Vein endothelial cell (primary cell): ENCODE results near the gene COLEC11. TPM values are rescaled to one million over a fixed set of nuclear protein-coding genes. Genes with fewer than 3 reads are reported as not detected.

ENCODE experiments used
- small RNA-seq: library from RNA; depleted of rRNA; stranded (forward); fragments of <200 nt; gene quantifications from one replicate; pipeline ENCODE3, GENCODE V24; 2012
- total RNA-seq: library from RNA; depleted of rRNA; stranded (reverse); fragments of >200 nt; gene quantifications from 2 replicates; pipeline ENCODE4 v1.2.3, GENCODE V29; 2012

COLEC11 gene
- total RNA-seq: 0.65 TPM in 1 of 2 replicates, not detected in the other

DNA sequence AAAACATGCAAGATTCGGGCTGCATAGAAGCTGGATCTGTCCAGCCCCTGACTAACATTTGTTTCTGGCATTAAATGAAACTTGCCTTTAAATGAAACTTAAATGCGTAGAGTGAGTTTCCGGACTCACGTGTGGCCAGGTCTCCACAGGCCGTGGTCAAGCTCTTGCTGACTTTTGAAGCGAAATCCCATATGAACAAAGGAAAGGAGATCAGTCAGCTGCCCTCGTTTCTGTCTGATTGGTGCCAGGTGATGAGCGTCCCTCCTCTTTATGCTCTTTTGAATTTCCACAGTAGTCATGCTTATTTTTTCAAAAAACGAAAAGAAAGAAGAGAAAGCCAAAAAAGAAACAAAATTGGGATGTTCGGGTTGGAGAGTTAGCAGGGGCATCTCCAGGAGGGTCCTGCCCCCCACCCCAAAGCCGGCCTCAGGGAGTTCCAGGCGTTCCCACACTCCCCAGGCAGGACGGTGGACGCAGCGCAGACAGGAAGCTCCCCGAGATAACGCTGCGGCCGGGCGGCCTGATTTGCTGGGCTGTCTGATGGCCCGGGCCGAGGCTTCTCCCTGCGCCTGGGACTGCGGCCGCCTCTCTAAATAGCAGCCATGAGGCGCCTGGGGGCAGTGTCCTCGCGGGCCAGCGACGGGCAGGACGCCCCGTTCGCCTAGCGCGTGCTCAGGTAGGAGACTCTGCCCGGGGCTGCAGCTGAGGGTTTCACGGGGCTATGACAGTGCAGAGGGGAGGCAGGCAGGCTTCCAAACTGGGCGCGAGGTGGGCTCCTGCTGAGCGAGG, at the start of gene COLEC11:
COLEC11 (plus strand) TSS at position 620 of the 789 bp plus-strand sequence. CDS start 9,229 bp downstream, outside the sequence.

DNA sequence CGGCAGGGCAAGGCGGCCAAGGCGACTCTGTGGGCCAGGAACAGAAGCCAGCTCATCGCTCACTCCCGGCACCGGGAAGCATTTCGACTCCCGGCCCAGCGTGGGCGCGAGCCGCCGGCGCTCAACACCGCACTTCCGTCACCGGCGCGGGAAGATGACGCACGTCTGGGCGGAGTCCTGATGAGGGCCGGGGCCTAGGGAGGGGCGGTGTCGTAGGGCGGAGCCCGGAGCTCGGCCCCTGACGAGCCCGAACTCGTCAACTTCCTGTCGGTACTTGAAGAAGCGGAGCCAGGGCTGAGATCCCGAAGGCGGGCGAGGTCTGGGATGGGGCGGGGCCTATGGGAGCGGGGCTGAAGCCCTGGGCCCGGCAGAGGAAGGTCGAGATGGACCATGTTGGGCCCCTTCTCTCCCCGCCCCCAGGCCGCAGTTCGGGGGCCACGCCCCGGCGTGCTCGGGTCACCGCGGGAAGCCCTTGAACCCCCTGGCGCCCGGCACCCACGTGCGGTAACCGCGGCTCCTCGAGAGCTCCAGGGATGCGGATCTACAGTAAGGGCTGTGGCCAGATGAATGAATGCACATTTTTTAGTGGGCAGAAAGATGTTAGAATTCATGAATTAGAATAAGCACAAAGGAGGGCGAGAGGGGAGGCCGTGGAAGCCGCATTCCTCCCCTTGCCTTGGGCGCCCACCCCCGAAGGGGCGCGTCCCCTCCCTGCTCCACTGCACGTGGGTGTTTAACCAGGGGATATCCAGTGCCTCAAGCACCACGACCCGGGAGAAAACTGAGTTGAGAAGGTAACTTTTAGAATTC, 36.5 kb upstream of the COLEC11 start, which contains the start of gene RNASEH1:
RNASEH1 (minus strand) TSS at position 129 of the 810 bp plus-strand sequence; CDS start at position 56, 73 bp downstream.

DNA sequence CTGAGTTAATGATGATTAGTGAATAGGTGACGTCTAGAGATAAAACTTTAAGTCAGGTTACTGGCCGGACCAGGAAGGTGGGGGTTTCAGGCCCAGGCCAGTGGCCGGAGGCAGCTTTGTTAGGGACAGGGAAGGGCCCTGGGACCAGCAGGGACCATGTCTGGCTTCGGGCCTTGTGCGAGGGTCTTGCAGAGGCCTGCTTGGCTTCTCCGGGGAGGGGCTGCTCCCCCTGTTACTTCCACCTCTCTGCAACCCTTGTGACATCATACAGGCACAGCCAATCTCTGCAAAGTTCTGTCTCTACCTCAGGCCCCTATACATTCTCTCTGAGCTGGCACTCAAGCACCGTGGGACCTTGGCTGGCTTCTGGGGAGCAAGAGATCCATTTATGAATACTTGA, 63.0 kb downstream of the COLEC11 start, which contains the start of gene ALLC:
ALLC (plus strand) TSS at position 320 of the 400 bp plus-strand sequence. CDS start 12,958 bp downstream, outside the sequence.

Small RNA genes lying within 50 kb of the gene (small RNA-seq; reads per million reads assigned to genes)
- gene TMSB4XP2: not detected

Other genes starting within 250 kb of the COLEC11 start
- gene EIPR1, start 217.3 kb upstream of the COLEC11 start, total RNA-seq: 34.3 and 46.5 TPM in 2 replicates
- gene TRAPPC12, start 215.4 kb upstream of the COLEC11 start, total RNA-seq: 43.0 and 68.3 TPM in 2 replicates
- 35.3 and 40.1 TPM in 2 replicates for gene ADI1, start 75.6 kb upstream of the COLEC11 start, total RNA-seq
- gene RNASEH1, start 36.8 kb upstream of the COLEC11 start, total RNA-seq: 33.3 and 42.8 TPM in 2 replicates
- gene RPS7, start 19.9 kb upstream of the COLEC11 start, total RNA-seq: 1,669 and 1,973 TPM in 2 replicates
- gene ALLC, start 63.1 kb downstream of the COLEC11 start, total RNA-seq: not detected in 2 replicates
- not detected in 2 replicates for gene DCDC2C, start 108.5 kb downstream of the COLEC11 start, total RNA-seq